GM18505 (cell line): ENCODE measurements around the gene GASK1A.
"Not testable (repeated sequence)": the region's sequence is repeated elsewhere in the genome, so short reads cannot be mapped to it uniquely, and the experiment has no call there.

Experiments
- ATAC-seq: cut with Tn5 transposase; IDR thresholded peaks from one replicate; pipeline ENCODE4 v1.9.1; 2021; ENCODE audit not compliant: unreplicated experiment
- POLR2A ChIP-seq: IDR thresholded peaks from 4 replicates; pipeline ENCODE4 v1.6.1; 2011; ENCODE audit warnings: borderline replicate concordance; ENCODE audit not compliant: insufficient read depth, insufficient read length; ENCODE audit errors: extremely low read depth

GASK1A gene

DNA sequence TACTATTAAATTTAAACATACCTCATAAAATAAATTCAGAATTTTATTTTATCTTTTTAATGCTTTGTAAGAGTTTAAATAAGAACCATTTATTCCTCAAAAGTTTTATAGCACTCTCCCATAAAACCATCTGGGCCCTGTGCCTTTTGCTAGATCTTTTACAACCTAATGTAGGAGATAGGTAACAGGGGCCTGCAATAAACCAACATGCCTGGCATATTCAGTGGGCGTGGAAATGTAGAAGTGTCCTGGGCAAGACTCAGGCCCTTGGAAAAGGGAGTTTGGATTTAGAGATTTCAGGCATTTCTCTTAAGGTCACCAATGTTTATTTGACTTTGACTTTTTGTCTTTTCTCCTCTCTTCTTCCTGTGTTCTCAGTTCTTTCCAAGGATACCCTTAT, 80.3 kb downstream of the GASK1A start:
- no peak for ATAC-seq
- TF ChIP-seq POLR2A: no peak

DNA sequence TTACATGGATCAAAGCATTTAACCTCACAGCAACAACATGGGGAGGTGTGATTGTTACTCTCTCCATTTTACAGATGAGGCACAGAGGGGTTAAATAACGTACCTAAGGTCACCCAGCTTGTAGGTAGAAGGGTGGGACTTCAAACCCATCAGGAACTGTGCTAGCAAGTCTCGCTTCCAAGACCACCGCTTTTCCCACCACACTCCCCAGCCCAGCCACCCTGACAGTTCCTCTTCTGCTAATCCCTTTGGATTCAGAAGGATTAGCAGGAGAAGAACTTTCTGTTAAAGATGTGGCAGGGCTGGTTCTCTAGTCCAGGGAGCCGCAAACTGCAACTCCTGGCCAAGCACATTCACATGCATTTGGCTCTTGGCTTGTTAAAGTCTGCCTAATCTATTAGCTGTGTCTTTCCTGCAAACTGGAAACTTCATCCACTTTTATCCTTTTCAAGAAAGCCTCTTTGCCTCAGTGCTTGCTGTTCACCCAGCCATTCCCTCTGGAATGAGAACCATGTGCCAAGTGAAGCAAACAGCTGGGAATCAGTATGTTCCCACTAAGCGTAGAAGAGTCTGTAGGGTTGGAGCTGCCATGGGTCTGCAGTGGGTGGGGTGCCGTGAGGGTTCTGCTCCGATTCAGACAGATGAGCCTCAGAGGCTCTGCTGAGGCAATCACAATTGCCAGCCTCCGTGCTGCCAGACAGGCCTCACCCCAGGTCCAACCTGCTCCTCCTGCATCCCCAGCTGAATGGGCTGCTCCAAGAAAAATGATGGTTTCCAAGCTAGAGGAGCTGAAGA, 82.2 kb downstream of the GASK1A start:
- TF ChIP-seq POLR2A: no peak
- no peak for ATAC-seq

DNA sequence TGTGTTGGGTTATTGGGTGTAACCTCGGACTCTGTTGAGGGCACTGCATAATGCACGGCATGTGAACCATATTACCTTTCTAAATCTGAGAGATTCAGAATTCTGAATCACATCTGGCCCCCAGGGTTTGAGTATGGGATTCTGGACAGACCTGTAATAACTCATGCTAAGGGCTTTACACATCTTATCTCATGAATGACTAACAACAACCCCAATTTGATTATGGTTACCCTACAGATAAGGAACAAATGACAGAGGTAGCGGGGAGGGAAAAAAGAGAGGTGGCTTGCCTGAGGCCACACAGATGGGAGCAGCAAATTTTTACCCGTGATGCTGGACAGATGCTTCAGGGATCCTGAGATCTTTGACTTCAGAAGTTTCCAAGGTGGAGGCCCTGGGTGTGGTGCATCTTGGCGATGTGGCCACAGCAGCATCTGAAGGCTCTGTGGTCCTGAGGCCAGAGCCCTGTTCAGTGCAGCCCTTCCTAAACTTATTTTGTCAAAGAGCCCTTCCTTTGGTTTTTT, 83.0 kb downstream of the GASK1A start:
- TF ChIP-seq POLR2A: no peak
- ATAC-seq: no peak

DNA sequence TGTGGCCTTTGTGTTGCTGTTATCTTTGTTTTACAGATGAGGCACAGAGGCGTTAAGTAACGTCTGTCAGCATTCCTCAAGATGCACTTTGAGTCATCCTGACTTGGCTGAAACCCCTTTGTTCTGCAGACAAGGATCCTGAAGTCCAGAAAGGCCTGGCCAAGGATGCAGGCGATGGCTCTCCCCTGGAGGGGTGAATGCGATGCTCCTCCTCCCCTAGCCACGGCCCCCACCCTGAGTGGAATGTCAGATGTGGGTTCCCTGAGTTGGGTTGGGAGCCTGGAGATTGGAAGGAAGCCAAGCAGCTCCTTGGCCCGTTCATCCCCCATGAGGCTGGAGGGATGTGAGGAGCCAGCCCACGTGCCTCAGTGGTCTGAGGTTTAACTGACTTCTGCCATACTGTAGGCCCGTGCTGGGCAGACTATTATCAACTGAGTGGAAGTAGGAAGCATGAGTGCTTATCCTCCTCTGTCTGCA, 83.5 kb downstream of the GASK1A start:
- ATAC-seq: no peak
- TF ChIP-seq POLR2A: no peak

DNA sequence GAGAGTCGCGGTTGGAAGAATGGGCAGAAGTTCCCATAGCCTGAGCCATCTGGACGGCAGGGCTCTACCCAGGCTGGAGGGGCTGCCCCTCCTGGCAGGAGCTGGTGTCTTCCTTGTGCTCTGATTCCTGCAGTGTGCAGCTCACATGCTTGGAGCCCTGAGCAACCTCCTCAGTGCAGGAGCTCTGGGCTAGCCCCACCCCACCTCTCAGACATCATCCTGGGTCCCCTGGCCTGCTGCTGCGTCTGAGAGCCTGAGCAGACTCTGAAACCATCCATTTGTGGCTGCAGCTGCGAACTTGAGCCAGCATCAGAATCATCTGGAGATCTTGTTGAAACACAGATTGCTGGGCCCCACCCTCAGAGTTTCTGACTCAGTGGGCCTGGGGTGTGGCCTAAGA, 84.0 kb downstream of the GASK1A start:
- TF ChIP-seq POLR2A: no peak
- no peak for ATAC-seq

DNA sequence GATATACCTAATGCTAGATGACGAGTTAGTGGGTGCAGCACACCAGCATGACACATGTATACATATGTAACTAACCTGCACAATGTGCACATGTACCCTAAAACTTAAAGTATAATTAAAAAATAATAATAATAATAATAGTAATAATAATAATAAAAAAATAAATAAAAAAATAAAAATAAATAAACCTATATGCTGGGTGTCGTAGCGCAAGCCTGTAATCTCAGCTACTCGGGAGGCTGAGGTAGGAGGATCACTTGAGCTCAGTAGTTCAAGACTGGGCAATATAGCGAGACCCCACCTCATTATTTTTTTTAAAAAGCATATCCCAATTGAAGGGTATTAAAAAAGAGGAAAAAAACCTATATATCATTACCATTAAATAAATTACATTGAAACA, 91.6 kb downstream of the GASK1A start:
- ATAC-seq: not testable (repeated sequence)

DNA sequence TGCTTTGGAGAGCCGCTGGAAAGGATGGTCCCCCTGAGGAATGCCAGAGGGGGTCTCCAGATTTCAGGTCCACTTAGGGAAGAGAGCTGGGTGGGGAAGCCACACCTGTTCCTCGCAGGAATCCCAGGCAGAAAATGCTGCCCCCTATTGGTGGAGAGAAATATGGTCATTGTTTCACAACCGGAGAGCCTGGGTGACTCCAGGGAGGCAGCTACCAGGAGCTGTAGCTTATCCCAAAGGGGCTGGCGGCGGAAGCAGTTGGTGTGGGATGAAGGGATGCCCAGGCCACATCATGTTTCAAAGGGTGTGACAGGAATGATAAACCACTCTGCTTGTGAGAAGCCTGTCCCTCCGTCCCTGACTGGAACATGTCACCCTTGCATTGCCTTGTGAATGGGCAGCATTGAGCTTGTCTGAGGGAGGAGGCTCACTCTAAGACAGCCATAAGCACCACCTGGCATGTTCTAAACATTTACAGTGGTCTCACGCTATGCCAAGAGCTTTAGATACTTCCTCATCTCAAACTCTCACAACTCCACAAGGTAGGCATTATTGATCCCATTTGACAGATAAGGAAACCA, 92.3 kb downstream of the GASK1A start:
- no peak for ATAC-seq
- TF ChIP-seq POLR2A: no peak

DNA sequence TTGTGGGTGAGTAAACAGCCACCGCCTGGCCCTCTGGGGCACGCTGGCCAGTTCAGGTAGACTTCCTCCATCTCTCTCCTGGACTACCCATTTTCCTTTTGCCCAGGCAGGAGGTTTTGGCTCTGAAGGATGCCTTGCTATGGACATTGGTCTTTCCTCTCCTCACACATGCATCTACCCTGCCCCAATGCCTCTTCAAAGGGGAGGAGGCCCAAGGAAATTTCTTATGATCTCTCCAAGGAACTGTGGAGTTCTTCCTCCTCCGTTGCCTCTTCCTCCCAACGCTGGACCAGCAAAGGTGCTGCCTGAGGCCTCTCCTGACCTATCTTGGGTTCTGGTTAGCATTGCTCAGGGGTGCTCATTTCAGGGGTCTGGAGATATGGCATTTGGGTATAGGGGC, 93.2 kb downstream of the GASK1A start:
- TF ChIP-seq POLR2A: no peak
- ATAC-seq: no peak

DNA sequence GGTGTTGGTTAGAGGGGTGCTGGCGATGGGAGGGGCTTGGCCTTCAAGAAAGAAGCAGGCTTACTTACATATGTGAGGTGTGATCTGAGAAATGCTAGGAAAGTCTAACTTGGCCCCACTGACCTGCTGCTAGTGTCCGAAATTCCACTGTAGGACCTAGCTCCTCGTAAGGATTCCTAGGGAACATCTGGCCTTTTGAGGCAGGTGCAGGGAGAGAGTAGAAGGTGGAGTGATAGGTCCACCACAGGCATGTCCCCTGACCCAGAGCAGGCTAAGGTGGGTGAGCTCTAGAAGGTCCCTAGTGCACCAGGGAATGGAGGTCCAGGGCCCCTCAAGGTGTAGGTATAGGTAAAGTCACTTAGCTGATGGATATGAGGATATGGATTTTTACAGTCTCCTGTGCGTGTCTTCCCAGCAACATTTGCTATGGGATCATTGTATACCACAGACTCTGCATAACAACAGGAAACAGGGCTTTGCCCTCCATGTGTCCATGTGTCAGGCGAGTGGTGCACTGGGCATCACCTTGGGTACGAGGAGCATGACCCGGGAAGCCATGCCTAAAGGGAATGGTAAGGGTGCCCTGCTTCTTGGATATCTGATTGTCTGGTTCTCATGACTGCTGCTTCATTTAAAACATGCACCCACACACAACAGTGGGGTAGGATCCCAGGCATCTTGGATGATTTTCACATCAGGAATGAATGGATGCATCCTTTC, 94.2 kb downstream of the GASK1A start:
- ATAC-seq: no peak
- TF ChIP-seq POLR2A: no peak

DNA sequence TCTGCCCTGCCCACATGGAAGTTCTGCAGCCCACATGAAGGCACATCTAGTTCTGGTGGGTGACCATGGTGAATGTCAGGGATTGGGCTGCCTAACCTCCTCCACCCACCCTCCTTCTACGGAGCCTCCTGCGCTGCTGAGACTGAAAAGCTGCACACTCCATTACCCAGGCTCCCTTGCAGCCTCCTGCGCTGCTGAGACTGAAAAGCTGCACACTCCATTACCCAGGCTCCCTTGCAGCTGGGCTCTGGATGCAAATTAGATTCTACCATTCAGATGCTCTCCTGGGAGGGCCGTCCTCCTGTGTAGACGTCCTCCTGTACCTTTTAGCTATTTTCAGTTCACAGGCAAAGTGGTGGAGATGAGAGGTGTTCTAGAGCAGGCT, 94.7 kb downstream of the GASK1A start:
- ATAC-seq: no peak
- no peak for TF ChIP-seq POLR2A

DNA sequence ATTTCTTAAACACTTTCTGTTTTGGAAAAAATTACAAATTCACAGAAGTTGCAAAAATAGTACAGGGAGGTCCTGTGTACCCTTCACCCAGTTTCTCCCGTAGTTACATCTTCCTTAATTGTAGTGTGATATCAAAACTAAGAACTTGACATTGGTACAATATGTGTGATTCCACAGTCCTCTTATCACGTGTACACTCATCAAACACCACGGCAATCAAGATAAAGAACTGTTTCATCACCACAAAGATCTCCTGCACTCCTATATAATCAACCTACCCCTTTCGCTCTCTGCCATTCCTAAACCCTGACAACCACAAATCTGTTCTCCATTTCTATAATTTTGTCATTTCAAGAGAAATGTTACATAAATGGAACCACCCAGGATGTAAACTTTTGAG, 95.4 kb downstream of the GASK1A start:
- no peak for TF ChIP-seq POLR2A
- no peak for ATAC-seq

DNA sequence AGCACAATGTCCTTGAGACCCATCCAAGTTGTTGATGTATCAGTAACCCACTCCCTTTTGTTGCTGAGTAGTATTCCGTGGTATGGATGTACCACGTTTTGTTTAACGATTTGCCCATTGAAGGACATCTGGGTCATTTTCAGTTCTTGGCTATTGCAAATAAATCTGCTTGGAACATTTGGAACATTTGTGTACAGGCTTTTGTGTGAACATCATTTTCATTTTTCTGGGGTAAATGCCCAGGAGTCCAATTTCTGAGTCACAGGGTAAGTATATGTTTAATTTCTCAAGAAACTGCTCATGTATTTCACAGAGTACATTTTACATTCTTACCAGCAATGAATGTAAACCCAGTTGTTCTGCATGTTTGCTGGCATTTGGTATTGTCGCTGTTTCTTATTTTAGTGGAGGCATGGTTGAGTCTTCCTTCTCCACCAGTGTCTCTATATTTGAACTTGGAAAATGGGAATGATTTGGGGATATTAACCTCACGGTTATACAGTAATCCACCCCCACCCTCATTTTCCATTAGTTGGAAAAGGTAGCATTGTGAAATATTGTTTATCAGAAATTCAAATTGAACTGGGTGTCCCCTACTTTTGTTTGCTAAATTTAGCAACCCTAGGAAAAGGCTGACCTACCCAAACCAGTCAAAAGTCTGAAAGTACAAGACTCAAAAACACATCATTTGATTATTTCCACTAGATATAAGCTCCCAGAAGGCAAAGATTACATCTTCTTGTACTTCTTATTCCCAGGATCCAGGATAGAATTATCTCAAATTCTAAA, 96.0 kb downstream of the GASK1A start:
- ATAC-seq: no peak
- no peak for TF ChIP-seq POLR2A
